HG02973 (cell line): ENCODE measurements around the gene MAP3K14.
A peak's percentile ranks its signal among the peaks of the same experiment; 100 is the strongest.

Source experiments
- ATAC-seq: cut with Tn5 transposase; IDR thresholded peaks from one replicate; pipeline ENCODE4 v1.9.1; 2021; ENCODE audit warnings: moderate library complexity; ENCODE audit not compliant: unreplicated experiment

Gene MAP3K14

DNA sequence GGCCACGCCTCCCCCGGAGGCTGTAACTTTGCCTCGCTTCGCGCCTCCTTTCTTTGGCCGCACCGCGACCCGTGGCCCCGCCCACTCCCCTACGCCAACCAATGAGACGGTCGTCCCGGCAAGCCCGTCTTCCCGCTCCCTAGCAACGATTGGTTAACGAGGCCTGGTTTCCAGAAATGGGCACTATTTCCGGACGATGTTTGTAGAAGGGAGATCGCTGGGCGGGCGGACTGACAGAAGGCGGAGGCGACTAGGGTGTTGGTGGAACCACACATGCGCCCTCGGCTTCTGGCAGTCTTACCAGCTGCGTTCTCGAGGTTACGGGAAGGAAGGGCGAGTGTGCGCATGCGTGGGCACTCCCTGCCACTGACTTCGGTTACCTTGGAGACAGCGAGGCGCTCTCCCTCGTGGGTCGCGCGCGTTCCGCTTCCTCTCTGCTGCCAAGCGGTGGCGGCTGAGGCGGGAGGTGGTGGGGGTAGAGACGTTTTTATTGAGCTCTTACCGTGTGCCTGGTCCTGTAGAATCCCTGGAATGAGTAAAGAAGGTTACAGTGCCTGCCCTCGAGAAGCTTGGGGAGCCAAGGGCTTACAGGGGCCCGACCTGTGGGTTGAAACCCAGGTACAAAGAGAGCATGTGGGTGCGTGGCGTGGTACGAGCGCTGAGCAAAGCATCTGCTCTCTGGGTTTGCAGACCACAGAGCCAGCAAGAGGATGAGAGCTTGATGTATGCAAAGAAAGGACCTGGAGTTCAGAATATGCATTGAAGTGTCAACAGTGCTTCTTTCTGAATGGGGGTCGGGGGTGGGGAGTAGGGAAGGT, 500 bp upstream of the MAP3K14 start:
- peak; percentile 69 for ATAC-seq

DNA sequence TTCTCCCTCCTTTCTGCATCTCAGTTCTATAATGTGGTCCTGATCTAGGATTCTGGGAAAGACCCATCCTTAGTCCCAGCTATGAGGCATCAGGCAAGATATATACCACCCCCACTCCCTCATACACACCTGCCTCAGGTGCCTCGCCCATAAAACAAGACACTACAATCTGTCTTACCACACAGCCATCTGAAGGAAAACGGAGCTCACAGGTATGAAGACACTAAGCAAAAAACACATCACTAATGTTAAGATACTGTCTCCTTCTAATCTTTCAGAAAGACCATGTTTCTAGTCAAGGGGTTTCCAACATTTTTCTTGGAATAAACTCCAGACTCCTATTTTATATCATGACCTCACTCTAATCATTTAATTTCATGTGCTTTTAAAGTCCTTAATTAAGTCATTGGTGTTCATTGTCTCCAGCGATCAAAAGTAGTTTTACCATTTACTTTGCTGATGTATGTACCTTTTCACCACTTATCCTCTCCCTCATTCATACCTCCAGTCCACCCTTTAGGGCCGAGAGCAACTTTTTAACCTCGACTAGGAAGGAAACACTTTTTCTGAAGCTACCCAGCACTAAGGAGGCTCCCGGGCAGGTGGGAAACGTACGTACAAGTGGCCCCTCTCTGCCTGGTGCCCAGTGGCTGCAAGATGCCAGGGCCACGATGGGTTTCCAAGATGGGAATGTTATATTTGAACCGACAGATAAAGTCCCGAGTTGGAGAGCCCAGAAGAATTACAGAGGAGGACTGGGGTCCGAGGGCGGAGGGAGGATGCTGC, 979 bp downstream of the MAP3K14 start:
- ATAC-seq, result no peak

DNA sequence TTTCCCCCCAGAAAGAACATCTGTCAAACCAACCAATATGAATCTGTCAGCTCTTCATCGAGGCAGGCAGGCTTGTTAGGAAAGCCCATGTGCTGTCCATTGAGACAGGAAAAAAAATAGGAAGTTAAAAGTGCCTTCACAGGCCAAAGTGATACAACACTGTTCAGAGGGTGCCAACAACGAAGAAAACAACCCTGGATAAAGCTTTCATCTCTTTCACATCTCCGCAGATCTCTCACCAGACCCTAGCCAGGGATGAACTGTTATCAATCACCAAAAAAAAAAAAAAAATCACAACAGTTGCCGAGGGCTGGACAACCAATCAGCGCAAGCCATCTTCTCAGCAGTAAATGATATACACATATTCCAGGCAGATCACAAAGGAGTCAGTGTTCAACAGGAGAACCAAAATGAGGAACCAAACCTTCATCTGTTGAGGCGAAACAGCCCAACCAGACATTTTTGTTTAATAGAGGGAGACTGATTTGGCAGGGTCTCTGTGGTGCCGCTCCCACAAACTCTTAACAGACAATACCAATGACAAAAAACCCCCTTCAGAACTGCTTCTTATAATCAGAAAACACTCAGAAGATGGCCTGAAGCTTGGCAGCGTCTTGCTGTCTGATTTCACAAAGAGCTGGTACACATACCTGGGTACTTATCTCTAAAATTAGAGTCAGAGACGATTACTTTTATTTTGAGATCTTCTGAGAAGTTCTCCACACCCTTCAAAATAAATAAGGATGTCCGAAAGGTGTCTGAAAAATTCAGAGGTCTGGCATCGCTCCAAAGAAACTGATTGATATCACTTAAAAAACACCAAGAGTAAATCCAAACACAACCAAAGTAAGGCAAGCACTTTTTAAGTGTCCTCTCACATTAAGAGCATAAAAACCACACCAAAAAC, 1.8 kb downstream of the MAP3K14 start:
- no peak for ATAC-seq

DNA sequence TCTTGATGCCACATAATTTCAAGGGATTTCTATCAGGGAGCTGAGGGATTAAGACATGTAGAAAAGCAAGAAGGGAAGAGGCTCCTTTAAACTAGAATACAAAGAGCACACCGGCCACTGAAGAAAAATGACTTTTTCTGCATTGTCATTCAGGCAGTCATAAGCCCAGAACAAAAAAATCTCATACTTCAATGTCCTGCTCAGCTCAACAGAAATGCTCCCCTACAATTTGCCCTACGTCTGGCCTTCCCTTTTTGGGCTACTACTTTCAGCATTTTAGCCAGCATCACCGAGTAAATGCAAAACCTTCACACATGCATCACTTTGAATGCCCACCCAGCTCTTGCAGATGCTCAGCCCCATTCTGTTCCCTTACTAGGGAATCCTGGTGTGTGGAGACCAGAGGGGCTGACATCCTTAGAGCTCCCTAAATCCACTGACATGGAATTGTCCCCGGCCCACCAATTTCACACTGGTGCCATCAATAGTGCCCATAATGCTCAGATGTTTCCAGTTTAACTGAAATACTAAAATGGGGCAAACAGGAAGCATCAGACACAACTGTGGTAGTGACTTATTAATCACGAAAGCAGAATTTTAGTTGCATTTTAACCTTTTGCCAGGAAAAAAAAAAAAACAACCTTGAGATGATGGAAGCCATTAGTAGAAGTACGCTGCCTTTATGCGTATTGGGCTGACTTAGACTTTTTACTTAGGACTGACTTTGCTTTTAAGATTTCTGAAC, 2.7 kb downstream of the MAP3K14 start:
- no peak for ATAC-seq

DNA sequence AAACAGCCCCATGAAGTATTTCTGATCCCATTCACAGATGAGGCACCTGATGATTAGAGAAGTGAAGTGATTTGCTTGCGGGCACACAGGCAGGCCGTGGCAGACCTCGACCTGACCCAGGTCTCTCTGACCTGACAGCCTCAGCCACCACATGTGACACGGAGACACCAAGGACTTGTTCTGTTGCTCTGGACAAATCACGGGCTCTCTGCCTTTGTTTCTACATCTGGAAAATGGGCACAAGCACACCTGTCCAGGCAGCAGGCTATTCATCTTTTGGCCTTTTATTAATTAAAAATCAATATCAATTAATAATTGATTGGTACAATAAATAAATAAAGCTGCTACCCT, 3.4 kb downstream of the MAP3K14 start:
- ATAC-seq, result no peak

DNA sequence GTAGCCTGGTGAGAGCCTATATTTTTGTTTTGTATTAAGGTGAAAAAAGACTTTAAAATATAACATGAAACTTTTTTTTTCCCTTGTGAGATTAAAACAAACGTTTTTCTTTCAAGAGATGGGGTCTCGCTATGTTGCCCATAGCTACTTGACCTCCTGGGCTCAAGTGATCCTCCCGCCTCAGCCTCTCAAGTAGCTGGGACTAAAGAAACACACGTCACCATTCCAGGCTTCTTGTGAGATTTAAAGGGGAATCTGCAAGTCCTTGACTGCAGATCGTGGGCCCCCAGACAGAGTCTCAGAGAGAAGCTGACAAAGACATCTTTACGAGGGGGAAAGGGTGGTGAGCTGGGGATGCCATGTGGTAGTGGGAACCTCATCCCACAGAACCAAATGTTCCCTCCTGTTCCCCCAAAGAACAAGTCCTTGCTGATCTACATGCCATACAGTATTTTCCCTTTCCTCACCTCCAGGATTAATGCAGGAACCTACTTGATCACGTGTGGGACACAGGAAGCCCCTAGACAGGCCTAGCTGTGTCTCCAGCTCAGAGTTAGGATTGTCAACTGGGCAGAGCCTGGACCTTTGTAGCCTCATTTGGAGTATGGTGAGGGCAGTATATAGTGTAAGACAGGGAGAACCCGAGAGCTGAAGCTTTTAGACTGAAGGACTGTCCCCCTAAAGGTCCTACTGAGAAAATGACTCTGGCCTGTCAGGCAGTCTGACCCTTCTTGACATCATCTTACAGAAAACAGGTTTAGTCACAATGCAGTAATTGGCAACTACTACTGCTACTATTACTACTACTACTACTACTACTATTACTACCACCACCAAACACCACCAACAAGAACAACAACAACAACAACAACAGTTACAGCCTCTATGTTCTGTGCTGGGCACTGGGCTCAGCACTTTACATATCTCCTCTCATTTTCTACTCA, 4.1 kb downstream of the MAP3K14 start:
- no peak for ATAC-seq

DNA sequence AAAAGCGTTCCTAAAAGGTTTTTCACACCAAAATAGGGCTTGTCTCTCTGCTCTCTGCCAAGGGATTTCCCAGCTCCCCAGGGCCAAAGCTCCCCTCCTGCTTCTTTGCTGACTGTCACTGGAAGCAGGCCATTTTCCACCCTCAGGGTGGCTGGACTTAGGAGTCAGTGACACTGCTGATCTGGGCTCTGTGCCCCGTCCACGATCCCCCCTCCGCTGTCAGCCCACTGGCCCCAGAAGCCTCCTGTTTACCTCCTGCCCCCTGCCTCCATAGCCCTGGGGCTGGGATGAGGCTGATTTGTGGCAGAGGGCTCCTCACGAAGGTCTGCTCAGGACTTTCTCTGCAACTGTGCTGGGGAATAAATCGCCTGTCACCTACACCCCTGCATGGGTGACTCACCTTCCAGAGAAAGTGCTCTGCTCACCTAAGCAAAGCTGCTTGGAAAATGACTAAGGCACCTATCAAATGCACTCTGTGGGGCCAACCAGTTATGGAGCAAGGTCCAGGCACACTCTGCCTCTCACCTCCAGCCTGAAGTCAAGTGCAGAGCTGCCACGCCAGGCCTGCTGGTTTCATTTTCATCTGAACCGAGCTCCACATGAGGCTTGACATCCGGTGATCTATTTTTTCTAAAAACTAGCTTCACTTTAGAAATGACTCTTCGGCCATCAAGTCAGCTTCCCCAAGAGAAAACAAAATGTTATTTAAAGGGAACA, 4.9 kb downstream of the MAP3K14 start:
- ATAC-seq, result no peak

DNA sequence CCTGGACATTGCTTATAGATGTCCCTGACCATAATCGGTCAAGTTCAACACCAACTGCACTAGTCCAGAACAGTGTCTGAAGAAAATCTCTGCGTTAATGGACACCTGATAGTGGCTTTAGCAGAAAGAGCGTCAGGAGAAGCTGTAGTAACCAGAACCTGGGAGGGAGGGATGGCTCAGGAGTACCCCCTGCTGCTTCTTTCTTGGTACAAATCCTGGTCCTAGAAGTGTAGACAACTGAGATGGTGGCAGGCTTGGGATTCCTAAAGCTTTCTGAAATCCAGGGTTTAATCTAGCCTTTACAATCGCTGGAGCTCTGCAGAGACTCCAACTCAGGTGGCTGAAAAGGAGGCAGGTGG, 5.4 kb downstream of the MAP3K14 start:
- ATAC-seq, result no peak

DNA sequence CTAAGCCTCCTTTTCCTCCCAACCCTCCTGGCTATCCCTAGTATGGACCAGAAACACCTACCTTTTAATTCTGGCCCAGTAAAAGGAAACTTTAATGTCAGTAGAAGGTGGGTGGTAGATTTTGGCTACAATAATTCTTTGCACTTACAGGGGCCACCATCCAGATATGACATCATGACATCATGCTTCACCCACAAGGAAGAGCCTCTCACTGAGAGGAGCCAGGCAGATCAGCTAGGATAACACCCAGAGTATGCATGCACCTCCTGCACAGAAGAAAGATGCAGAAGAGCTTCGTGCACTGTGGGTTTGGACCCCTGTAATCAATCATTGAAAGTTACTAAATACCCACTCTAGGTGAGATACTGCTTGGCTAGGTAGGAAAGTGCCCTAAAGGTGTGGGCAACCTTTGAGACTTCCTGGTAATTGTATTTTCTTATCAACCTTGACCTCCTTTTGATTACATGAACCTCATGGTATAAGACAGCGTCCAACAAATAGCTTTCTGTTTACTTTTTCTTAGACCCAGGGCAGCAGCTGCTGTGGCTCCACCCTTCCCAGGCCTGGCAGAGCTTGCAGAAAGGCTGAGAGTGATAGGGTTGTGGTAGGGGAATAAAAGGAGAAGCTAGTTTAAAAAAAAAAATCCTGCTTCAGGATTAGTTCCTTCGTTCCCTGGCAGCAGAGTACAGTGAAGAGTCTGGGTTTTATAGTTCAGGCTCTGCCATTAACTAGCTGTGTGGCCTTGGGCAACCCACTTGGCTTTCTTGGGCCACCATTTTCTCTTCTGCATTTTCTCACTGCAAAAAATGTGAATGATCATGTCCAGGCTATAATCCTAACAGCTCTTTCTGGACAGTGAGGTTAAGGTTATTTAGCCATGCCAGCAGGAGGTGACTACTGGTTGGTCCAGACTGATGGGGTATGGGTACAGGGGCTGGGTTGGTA, 6.2 kb downstream of the MAP3K14 start:
- ATAC-seq, result no peak

DNA sequence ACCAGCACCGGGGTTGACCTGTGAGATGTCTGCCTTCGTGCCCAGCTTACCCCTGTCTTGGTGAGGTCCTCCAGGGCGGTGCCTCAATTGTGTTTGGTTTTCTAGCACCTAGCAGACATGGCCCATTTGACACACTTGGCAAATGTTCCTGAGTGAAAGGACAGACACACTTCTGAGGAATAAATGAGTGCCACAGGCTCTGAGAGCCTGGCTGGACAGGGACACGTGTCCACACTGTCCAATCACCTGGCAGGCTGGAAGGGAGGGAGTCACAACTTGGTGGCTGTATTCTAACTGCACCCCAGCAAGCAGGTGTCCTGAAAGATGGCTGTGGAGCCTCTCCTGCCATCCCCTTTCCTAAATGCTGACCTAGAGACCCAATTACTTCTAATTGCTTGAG, 7.4 kb downstream of the MAP3K14 start:
- ATAC-seq, result no peak

DNA sequence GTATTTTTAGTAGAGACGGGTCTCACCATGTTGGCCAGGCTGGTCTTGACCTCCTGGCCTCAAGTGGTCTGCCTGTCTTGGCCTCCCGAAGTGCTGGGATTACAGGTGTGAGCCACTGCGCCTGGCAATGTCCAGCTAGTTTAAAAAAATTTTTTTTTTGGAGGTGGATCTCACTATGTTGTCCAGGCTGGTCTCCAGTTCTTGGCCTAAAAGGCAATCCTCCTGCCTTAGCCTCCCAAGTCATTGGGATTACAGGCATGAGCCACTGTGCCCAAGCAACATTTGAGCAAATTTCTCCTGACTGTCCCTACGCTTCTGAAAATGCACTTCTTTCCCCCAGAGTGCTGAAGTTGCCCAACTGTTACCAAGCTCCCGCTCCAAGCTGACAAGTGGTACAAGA, 8.0 kb downstream of the MAP3K14 start:
- no peak for ATAC-seq

DNA sequence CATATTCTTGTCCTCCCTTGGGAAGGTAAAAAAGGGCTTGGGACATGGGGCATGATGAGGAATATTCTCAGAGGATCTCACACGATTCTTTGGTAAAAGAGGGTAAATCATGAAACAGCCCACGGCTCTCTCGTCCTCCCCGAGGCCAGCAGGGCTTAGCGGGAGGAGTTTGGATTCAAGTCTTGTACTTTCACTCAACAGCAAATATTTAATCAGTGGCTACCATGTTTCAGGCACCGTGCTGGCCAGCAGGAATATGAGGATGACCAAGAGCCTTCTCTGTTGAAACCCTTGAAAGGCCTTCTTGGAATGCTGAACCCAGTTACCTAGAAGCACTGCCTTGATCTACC, 8.8 kb downstream of the MAP3K14 start:
- ATAC-seq, result no peak

DNA sequence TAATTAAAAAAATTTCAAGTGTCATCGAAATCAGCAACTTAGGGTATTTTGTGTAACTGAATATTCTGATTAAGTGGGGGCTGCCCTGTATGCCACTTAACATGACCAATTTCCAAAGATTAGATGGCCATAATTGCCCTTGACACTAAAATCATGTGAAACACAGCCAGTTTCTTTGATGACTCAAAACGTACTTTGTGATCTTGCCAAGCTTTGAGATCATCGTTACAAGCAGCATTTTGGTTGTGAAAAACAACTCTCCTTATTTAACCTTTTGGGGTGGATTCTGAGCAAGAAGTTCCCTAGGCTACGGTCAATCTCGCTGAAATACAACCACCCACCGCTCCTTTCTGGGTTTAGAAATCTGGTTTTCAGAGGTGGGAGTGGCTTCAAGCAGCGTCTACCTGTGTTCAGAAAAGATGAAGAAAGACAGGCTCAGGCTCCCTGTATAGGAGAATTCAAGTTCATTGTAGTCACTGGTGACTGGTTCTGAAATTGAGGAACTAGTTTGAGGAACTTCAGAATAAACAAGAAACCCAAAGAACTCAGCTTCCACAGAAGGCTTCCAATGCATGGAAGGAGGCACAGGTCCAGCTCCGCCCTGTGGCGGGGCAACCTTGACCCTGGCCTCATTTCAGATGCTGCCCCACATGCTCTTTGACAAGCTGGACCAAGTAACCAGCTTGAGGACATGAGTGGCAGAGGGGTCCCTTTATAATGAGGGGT, 9.4 kb downstream of the MAP3K14 start:
- peak; percentile 36 for ATAC-seq

DNA sequence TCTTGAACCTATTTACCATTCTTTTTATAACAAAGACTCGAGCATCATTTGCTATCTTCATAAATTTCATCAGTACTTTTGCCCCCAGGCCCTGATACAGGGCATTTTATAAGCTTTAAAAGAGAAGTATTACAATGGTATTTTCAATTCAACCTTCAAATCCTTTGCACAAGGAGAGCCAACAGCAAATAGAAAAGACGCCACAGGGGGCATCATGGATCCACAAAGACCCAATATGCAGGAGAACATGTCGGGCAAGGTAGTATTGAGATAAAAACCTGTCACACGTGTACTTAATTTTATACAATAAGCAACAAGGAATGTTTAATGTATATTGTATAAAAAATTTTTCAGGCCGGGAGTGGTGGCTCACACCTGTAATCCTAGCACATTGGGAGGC, 10.2 kb downstream of the MAP3K14 start:
- ATAC-seq, result no peak

DNA sequence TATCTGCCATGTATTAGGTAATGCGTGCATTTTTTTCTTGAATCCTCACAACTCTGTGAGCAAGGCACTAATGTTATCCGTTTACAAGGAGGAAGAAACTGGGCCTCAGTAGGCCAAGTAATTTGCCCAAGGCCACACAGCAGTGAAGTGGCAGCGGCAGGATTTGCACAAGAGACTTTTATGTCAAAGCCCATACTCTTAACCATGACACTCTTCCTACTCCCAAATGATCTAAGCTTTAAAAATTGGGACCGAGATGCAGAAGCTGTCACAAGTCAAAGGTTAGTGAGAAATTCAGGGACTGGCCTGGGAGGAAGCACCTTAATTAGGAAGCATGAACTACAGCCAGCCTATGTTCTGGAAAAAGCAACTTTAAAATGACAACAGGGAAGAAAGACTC, 10.7 kb downstream of the MAP3K14 start:
- ATAC-seq, result no peak

DNA sequence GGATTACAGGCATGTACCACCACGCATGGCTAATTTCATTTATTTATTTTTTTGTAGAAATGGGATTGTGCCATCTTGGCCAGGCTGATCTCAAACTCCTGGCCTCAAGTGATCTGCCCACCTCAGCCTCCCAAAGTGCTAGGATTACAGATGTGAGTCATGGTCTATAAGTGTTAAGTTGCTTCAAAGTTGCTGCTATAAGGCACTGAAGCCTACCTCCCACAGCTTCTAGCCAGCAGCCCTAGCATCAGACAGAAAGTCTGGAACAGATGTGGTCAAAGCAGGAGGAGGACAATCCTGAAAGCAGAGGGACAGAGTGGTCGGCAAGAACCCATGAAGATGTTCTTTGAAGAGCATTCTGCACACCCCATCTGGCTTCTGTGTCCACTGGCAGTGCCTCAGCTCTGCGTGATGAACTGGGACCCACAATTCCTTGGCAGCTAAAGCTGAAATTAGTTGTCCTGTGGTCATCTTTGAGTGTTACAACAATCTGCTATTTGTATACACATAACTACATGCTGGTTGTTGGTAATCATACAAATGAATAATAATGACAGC, 11.2 kb downstream of the MAP3K14 start:
- no peak for ATAC-seq

DNA sequence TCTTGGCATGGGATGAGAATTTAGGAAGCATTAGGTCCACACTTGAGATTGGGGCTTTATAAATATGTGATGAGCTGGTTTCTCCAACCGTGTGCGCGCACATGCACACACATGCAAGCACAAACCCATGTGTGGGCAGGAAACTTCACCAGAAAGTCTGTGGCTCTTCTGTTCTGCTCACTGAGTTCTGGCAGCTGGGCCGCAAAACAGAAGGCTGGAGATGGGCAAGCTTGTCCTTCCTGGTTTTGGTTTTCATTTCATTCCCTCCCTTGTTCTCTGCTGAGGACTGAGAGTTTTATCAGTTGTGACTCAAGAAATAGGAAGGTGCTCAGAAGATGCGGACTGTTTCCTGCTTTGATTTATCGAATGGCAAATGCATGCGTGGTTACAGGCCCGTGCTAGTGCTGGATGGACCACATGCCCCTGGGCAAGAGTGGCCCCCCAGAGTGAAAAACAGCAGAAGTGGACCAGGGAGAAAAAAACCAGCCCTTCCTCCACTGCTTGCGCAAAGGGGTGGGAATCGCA, 14.1 kb downstream of the MAP3K14 start:
- ATAC-seq, result peak; percentile 38
